ENCODE data around the gene NFASC.

The NFASC gene

DNA sequence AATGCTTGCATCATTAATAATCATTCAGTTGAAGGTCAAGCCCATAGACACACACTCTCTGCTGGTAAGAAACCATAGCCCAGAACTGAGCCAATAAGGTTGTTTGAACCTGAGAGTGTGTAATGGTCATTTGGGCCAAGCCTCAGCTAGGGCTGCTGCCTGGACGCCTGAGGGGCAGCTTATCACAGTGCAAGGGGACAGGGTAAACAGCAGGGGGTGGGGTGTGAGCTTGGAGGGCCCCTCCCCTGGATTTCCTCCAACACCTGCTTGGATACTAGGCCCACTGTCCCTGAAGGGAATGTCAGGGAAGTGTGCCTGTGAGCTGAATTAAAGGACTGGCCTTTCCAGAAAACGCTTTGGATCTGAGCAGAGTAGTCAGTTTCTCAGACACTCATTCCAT, 147.7 kb downstream of the NFASC start:
- Histone ChIP-seq H3K4me2 (ENCODE audit: low read depth, low read length) (no peak overlapping the region), H3K27me3 (replicated peaks; ENCODE audit: insufficient read depth, low read length) (peaks cover 91% of the 10 kb centered on the region), H3K27ac (ENCODE audit: low read length) (no peak overlapping the region), H4K20me1 (ENCODE audit: insufficient read depth, low read length) (no peaks in the 10 kb centered on the region), H3K9me2 (replicated peaks; ENCODE audit: insufficient read depth, low read length) (no peaks in the 10 kb centered on the region), H3K4me3 (ENCODE audit: low read length) (no peak overlapping the region), H3K79me2 (ENCODE audit: low read length) (no peaks in the 10 kb centered on the region), H3K36me3 (replicated peaks; ENCODE audit: insufficient read depth, low read length) (no peaks in the 10 kb centered on the region), H2AFZ (ENCODE audit: low read length) (no peak overlapping the region), H3K9me3 (replicated peaks; ENCODE audit: insufficient read depth, low read length) (no peaks in the 10 kb centered on the region), H3K4me1 (ENCODE audit: low read length) (no peaks in the 10 kb centered on the region), H3F3A (ENCODE audit: insufficient read depth, low read length) (no peaks in the 10 kb centered on the region), H3K9ac (ENCODE audit: low read length) (no peak overlapping the region)
- no peak for DNase-seq
- TF ChIP-seq, protein P1, sequence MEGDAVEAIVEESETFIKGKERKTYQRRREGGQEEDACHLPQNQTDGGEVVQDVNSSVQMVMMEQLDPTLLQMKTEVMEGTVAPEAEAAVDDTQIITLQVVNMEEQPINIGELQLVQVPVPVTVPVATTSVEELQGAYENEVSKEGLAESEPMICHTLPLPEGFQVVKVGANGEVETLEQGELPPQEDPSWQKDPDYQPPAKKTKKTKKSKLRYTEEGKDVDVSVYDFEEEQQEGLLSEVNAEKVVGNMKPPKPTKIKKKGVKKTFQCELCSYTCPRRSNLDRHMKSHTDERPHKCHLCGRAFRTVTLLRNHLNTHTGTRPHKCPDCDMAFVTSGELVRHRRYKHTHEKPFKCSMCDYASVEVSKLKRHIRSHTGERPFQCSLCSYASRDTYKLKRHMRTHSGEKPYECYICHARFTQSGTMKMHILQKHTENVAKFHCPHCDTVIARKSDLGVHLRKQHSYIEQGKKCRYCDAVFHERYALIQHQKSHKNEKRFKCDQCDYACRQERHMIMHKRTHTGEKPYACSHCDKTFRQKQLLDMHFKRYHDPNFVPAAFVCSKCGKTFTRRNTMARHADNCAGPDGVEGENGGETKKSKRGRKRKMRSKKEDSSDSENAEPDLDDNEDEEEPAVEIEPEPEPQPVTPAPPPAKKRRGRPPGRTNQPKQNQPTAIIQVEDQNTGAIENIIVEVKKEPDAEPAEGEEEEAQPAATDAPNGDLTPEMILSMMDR (IDR thresholded peaks at IDR 0.05; ENCODE audit: low read length): no peak
- TF ChIP-seq EZH2phosphoT487 (IDR thresholded peaks at IDR 0.05; ENCODE audit: low read length): no peak
- TF ChIP-seq EZH2 (optimal IDR thresholded peaks at IDR 0.05; ENCODE audit: low read depth, low read length): no peak

DNA sequence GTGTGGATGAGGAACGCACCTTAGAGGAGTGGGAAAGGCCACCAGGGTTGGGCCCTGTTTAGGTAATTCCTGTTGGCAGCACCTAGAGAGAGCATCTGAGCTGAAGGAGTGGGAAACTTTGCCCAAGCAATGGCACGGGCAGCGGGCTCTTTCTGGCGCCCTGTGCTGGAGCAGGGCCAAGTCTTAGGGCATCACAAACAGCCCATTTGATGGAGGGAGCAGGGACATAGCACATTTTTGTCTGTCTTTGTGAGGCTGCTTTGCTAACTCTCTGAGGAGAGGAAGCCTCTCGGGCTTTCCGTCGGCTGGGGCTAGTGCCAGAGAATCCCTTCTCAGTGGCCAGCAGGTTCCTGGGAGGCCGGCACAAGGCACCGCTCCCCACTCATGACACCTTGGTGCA, 149.8 kb downstream of the NFASC start:
- Histone ChIP-seq H3K4me1 (ENCODE audit: low read length) (no peaks in the 10 kb centered on the region), H3K9me2 (replicated peaks; ENCODE audit: insufficient read depth, low read length) (no peaks in the 10 kb centered on the region), H2AFZ (ENCODE audit: low read length) (no peak overlapping the region), H3K27ac (ENCODE audit: low read length) (no peak overlapping the region), H3K9me3 (replicated peaks; ENCODE audit: insufficient read depth, low read length) (no peaks in the 10 kb centered on the region), H3K9ac (ENCODE audit: low read length) (no peak overlapping the region), H4K20me1 (ENCODE audit: insufficient read depth, low read length) (no peaks in the 10 kb centered on the region), H3F3A (ENCODE audit: insufficient read depth, low read length) (no peaks in the 10 kb centered on the region), H3K4me3 (ENCODE audit: low read length) (no peak overlapping the region), H3K4me2 (ENCODE audit: low read depth, low read length) (no peak overlapping the region), H3K36me3 (replicated peaks; ENCODE audit: insufficient read depth, low read length) (no peaks in the 10 kb centered on the region), H3K79me2 (ENCODE audit: low read length) (no peaks in the 10 kb centered on the region), H3K27me3 (replicated peaks; ENCODE audit: insufficient read depth, low read length) (peaks cover 73% of the 10 kb centered on the region)
- TF ChIP-seq EZH2 (optimal IDR thresholded peaks at IDR 0.05; ENCODE audit: low read depth, low read length) (no peak), EZH2phosphoT487 (IDR thresholded peaks at IDR 0.05; ENCODE audit: low read length) (no peak)
- TF ChIP-seq, protein P1 (IDR thresholded peaks at IDR 0.05; ENCODE audit: low read length): no peak
- DNase-seq: no peak

DNA sequence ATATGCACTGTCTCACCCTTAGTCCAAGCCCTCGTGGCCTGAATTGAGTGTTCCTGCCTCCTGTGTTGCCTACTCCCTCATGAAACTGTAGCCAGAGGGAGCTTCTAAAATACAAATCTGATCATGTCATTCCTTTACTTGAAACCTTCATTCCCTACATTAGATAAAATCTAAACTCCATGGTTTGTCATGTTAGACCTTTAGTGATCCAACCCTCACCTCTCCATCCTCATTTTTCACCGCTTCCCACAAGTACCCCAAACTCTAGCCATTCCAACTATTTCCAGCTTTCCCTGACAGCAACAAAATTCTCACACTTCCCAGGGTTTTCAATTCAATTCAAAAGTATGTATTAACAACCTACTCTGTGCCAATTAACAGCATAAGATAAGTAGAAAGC, 154.0 kb downstream of the NFASC start:
- H3K27me3 ChIP-seq (replicated peaks; ENCODE audit: insufficient read depth, low read length): peaks cover 39% of the 10 kb centered on the region
- H3K9me3 ChIP-seq (replicated peaks; ENCODE audit: insufficient read depth, low read length): no peaks in the 10 kb centered on the region
- no peaks in the 10 kb centered on the region for H3K36me3 ChIP-seq (replicated peaks; ENCODE audit: insufficient read depth, low read length)
- H2AFZ ChIP-seq (ENCODE audit: low read length): no peak overlapping the region
- no peaks in the 10 kb centered on the region for H3K9me2 ChIP-seq (replicated peaks; ENCODE audit: insufficient read depth, low read length)
- no peak overlapping the region for H3K4me3 ChIP-seq (ENCODE audit: low read length)
- H4K20me1 ChIP-seq (ENCODE audit: insufficient read depth, low read length): no peaks in the 10 kb centered on the region
- H3K4me2 ChIP-seq (ENCODE audit: low read depth, low read length): no peak overlapping the region
- no peaks in the 10 kb centered on the region for H3K79me2 ChIP-seq (ENCODE audit: low read length)
- H3F3A ChIP-seq (ENCODE audit: insufficient read depth, low read length): no peaks in the 10 kb centered on the region
- TF ChIP-seq, protein P1 (IDR thresholded peaks at IDR 0.05; ENCODE audit: low read length): no peak
- TF ChIP-seq EZH2 (optimal IDR thresholded peaks at IDR 0.05; ENCODE audit: low read depth, low read length): no peak
- TF ChIP-seq EZH2phosphoT487 (IDR thresholded peaks at IDR 0.05; ENCODE audit: low read length): no peak
- no peak for DNase-seq
- no peaks in the 10 kb centered on the region for H3K4me1 ChIP-seq (ENCODE audit: low read length)
- no peak overlapping the region for H3K27ac ChIP-seq (ENCODE audit: low read length)
- H3K9ac ChIP-seq (ENCODE audit: low read length): no peak overlapping the region

All from MM.1S (cell line).